H1 (cell line): ENCODE measurements around the gene LLGL2. TPM values are rescaled to one million over a fixed set of nuclear protein-coding genes. Genes with fewer than 3 reads are reported as not detected.

Source experiments
- ATF3 ChIP-seq: IDR thresholded peaks from 2 replicates; pipeline ENCODE4 v1.6.1; 2011; ENCODE audit warnings: low read depth, mild to moderate bottlenecking, low read length; ENCODE audit not compliant: insufficient read depth
- CREB1 ChIP-seq: IDR thresholded peaks from 2 replicates; pipeline ENCODE4 v1.6.1; 2012; ENCODE audit warnings: inconsistent platforms
- GABPA ChIP-seq: IDR thresholded peaks from 2 replicates; pipeline ENCODE4 v1.6.1; 2011; ENCODE audit warnings: mild to moderate bottlenecking, low read length, moderate library complexity, borderline replicate concordance; ENCODE audit not compliant: insufficient read depth
- KDM1A ChIP-seq: fragments of 200-600, 300-600 bp; sonication (generic); IDR thresholded peaks from 2 replicates; pipeline ENCODE4 v1.7.1; 2016; ENCODE audit warnings: mild to moderate bottlenecking, low read length, borderline replicate concordance
- KDM4A ChIP-seq: IDR thresholded peaks from one replicate; pipeline ENCODE4 v1.7.1; 2012; ENCODE audit warnings: low read depth, mild to moderate bottlenecking, moderate library complexity, low read length, inconsistent platforms; ENCODE audit not compliant: severe bottlenecking
- TCF12 ChIP-seq: IDR thresholded peaks from 2 replicates; pipeline ENCODE4 v1.6.1; 2011; ENCODE audit warnings: low read depth, mild to moderate bottlenecking, low read length
- polyA plus RNA-seq, 7 experiments: library from polyadenylated mRNA; depleted of rRNA in 3 of 7; stranded (reverse) in 5 of 7; unstranded in 2 of 7; fragments of >200 nt in 5 of 7; fragments of 200-250 nt in 2 of 7; gene quantifications; 1 replicate in 5 of 7; 2 replicates in 1 of 7; 4 replicates in 1 of 7; pipeline versions ENCODE4 v1.2.1 to v1.2.3, GENCODE V29; 2011 to 2013; ENCODE audit warnings: missing spikeins in 2 of 7, mixed read lengths in 2 of 7
- total RNA-seq: library from RNA; stranded (reverse); fragmentation: NEBNext Ultra II Directional; extraction: Animal tissue kit (Norgen Biotek cat#: 25700); gene quantifications from 2 replicates; pipeline ENCODE4 v1.2.1, GENCODE V29; 2021
- TF ChIP-seq, protein P1 (sequence below): fragments of 300-600 bp; sonication (generic); IDR thresholded peaks from 2 replicates; pipeline ENCODE4 v1.7.1; 2012; ENCODE audit warnings: low read length, moderate library complexity, mild to moderate bottlenecking, inconsistent platforms; ENCODE audit not compliant: insufficient replicate concordance

The LLGL2 gene
- total and polyA plus RNA-seq, 2 of the 8 experiments (the other 6 are each of a cell fraction or from before 2014, with no cell fraction given), result 64.5 to 77.1 TPM

GRCh38 chr17:75590314-75590761 lies 64.8 kb downstream of the LLGL2 start (continued):
- TF ChIP-seq, protein P1, sequence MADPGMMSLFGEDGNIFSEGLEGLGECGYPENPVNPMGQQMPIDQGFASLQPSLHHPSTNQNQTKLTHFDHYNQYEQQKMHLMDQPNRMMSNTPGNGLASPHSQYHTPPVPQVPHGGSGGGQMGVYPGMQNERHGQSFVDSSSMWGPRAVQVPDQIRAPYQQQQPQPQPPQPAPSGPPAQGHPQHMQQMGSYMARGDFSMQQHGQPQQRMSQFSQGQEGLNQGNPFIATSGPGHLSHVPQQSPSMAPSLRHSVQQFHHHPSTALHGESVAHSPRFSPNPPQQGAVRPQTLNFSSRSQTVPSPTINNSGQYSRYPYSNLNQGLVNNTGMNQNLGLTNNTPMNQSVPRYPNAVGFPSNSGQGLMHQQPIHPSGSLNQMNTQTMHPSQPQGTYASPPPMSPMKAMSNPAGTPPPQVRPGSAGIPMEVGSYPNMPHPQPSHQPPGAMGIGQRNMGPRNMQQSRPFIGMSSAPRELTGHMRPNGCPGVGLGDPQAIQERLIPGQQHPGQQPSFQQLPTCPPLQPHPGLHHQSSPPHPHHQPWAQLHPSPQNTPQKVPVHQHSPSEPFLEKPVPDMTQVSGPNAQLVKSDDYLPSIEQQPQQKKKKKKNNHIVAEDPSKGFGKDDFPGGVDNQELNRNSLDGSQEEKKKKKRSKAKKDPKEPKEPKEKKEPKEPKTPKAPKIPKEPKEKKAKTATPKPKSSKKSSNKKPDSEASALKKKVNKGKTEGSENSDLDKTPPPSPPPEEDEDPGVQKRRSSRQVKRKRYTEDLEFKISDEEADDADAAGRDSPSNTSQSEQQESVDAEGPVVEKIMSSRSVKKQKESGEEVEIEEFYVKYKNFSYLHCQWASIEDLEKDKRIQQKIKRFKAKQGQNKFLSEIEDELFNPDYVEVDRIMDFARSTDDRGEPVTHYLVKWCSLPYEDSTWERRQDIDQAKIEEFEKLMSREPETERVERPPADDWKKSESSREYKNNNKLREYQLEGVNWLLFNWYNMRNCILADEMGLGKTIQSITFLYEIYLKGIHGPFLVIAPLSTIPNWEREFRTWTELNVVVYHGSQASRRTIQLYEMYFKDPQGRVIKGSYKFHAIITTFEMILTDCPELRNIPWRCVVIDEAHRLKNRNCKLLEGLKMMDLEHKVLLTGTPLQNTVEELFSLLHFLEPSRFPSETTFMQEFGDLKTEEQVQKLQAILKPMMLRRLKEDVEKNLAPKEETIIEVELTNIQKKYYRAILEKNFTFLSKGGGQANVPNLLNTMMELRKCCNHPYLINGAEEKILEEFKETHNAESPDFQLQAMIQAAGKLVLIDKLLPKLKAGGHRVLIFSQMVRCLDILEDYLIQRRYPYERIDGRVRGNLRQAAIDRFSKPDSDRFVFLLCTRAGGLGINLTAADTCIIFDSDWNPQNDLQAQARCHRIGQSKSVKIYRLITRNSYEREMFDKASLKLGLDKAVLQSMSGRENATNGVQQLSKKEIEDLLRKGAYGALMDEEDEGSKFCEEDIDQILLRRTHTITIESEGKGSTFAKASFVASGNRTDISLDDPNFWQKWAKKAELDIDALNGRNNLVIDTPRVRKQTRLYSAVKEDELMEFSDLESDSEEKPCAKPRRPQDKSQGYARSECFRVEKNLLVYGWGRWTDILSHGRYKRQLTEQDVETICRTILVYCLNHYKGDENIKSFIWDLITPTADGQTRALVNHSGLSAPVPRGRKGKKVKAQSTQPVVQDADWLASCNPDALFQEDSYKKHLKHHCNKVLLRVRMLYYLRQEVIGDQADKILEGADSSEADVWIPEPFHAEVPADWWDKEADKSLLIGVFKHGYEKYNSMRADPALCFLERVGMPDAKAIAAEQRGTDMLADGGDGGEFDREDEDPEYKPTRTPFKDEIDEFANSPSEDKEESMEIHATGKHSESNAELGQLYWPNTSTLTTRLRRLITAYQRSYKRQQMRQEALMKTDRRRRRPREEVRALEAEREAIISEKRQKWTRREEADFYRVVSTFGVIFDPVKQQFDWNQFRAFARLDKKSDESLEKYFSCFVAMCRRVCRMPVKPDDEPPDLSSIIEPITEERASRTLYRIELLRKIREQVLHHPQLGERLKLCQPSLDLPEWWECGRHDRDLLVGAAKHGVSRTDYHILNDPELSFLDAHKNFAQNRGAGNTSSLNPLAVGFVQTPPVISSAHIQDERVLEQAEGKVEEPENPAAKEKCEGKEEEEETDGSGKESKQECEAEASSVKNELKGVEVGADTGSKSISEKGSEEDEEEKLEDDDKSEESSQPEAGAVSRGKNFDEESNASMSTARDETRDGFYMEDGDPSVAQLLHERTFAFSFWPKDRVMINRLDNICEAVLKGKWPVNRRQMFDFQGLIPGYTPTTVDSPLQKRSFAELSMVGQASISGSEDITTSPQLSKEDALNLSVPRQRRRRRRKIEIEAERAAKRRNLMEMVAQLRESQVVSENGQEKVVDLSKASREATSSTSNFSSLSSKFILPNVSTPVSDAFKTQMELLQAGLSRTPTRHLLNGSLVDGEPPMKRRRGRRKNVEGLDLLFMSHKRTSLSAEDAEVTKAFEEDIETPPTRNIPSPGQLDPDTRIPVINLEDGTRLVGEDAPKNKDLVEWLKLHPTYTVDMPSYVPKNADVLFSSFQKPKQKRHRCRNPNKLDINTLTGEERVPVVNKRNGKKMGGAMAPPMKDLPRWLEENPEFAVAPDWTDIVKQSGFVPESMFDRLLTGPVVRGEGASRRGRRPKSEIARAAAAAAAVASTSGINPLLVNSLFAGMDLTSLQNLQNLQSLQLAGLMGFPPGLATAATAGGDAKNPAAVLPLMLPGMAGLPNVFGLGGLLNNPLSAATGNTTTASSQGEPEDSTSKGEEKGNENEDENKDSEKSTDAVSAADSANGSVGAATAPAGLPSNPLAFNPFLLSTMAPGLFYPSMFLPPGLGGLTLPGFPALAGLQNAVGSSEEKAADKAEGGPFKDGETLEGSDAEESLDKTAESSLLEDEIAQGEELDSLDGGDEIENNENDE, result no peak
- TF ChIP-seq KDM1A, result no peak
- TF ChIP-seq KDM4A, result no peak
- no peak for TF ChIP-seq GABPA
- TF ChIP-seq ATF3, result no peak
- no peak for TF ChIP-seq CREB1
- no peak for TF ChIP-seq TCF12
